Astrocyte (in vitro differentiated cells and primary cell): ENCODE measurements around the gene CNTNAP2.

ENCODE experiments used
- EZH2 ChIP-seq: IDR thresholded peaks from 2 replicates; pipeline ENCODE4 v1.6.1; 2012; ENCODE audit warnings: mild to moderate bottlenecking, low read length, inconsistent platforms; ENCODE audit not compliant: insufficient read depth
- TF ChIP-seq, protein P1 (sequence below): IDR thresholded peaks from 2 replicates; pipeline ENCODE4 v1.5.1; 2011; ENCODE audit warnings: low read depth, mild to moderate bottlenecking, inconsistent platforms, low read length, moderate library complexity; ENCODE audit not compliant: insufficient read depth

DNA sequence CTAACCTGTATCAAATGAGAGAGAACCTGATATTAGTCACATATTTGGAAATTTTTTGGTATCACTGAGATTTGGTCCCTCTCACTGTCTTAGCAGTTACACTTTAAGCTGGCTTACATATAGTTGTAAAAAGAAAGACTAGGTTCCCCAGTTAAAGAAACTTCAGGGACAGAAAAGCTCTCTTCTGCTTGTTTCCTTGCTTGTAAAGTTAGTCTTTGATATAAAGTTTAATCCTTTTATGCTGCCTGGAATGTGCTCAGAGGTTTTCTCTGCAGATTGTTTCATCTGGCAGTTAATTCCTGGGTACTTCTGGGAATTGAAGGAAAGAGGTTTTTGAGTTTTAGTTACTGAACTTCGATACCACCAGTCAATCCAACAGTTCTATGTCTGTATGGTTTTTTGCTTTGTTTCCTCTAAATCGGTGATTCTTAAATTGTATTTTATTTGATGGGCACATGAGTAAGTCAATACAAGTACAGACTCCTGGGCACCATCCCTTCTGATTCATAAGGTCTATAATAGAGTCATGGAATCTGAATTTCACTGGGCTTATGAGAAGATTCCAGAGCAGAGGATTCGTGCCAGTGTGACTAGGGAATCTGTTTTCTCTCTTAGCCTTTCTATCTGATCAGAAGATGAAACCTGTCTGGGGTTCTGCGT lies 1393.1 kb downstream of the CNTNAP2 start:
- TF ChIP-seq, protein P1, sequence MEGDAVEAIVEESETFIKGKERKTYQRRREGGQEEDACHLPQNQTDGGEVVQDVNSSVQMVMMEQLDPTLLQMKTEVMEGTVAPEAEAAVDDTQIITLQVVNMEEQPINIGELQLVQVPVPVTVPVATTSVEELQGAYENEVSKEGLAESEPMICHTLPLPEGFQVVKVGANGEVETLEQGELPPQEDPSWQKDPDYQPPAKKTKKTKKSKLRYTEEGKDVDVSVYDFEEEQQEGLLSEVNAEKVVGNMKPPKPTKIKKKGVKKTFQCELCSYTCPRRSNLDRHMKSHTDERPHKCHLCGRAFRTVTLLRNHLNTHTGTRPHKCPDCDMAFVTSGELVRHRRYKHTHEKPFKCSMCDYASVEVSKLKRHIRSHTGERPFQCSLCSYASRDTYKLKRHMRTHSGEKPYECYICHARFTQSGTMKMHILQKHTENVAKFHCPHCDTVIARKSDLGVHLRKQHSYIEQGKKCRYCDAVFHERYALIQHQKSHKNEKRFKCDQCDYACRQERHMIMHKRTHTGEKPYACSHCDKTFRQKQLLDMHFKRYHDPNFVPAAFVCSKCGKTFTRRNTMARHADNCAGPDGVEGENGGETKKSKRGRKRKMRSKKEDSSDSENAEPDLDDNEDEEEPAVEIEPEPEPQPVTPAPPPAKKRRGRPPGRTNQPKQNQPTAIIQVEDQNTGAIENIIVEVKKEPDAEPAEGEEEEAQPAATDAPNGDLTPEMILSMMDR = no peak
- no peak for TF ChIP-seq EZH2
